Measurements from ENCODE around the gene ANAPC2. TPM values are rescaled to one million over a fixed set of nuclear protein-coding genes. Genes with fewer than 3 reads are reported as not detected.

The ANAPC2 gene
- total RNA-seq, 1 experiment from 2014 or later: 46.0 TPM

GRCh38 chr9:137143459-137143858 lies 44.9 kb downstream of the ANAPC2 start:
- no peak for ATAC-seq
- Histone ChIP-seq H3K27ac (ENCODE audit: low read length) (no peak overlapping the region), H3K4me3 (ENCODE audit: low read depth in 2 of 2, low read length in 2 of 2) (no peak overlapping the region), H3K27me3 (ENCODE audit: control insufficient read depth, insufficient read depth, low read length) (no peaks in the 10 kb centered on the region), H3K4me1 (ENCODE audit: control insufficient read depth, insufficient read depth, low read length) (no peaks in the 10 kb centered on the region), H3K9me3 (ENCODE audit: control insufficient read depth, insufficient read depth, low read depth, low read length) (no peaks in the 10 kb centered on the region), H3K36me3 (ENCODE audit: control insufficient read depth, insufficient read depth, low read length) (no peaks in the 10 kb centered on the region)
- intact Hi-C loops (cut with micrococcal nuclease; ENCODE audit: unreplicated experiment) (no loop called here), in situ Hi-C loops (cut with HindIII; ENCODE audit: low pct_unique_long_range_greater_than_20kb, low sequenced_read_pairs) (no loop called here)
- no peak for DNase-seq (ENCODE audit: low read depth, low spot score)
- no TSS peak for BruUV-seq (replicated peaks)
- POLR2A ChIA-PET: interaction anchor here (0.6 kb wide), 1 partner anchor 96 kb away, joined by 3 read pairs; no protein-coding TSS in a partner anchor
- CTCF ChIA-PET: no interaction called here
- TF ChIP-seq POLR2AphosphoS5 (IDR thresholded peaks at IDR 0.05; ENCODE audit: low read depth, low read length): no peak
- TF ChIP-seq REST (IDR thresholded peaks at IDR 0.05; ENCODE audit: insufficient read depth in 1 of 2, low read depth in 2 of 2, low read length in 1 of 2): no peak
- no peak for TF ChIP-seq SIN3A (IDR thresholded peaks at IDR 0.05; ENCODE audit: borderline replicate concordance, insufficient read depth, low read depth, low read length)
- no peak for TF ChIP-seq CTCF (IDR thresholded peaks at IDR 0.05)
- no peak for TF ChIP-seq TCF7L2 (IDR thresholded peaks at IDR 0.05; ENCODE audit: low read depth, low read length)

- intact Hi-C loops (cut with micrococcal nuclease; ENCODE audit: unreplicated experiment) (no loop called here), in situ Hi-C loops (cut with HindIII; ENCODE audit: low pct_unique_long_range_greater_than_20kb, low sequenced_read_pairs) (no loop called here)
- H3K4me1 ChIP-seq (ENCODE audit: control insufficient read depth, insufficient read depth, low read length): no peaks in the 10 kb centered on the region
- ChIA-PET POLR2A (no interaction called here), CTCF (no interaction called here)
- ATAC-seq: no peak
- H3K36me3 ChIP-seq (ENCODE audit: control insufficient read depth, insufficient read depth, low read length): no peaks in the 10 kb centered on the region
- BruUV-seq (replicated peaks): no TSS peak
- H3K4me3 ChIP-seq (ENCODE audit: low read depth in 2 of 2, low read length in 2 of 2): no peak overlapping the region
- H3K27ac ChIP-seq (ENCODE audit: low read length): no peak overlapping the region
- no peaks in the 10 kb centered on the region for H3K27me3 ChIP-seq (ENCODE audit: control insufficient read depth, insufficient read depth, low read length)
- no peak for DNase-seq (ENCODE audit: low read depth, low spot score)
- no peaks in the 10 kb centered on the region for H3K9me3 ChIP-seq (ENCODE audit: control insufficient read depth, insufficient read depth, low read depth, low read length)
- TF ChIP-seq POLR2AphosphoS5 (IDR thresholded peaks at IDR 0.05; ENCODE audit: low read depth, low read length) (no peak), CTCF (IDR thresholded peaks at IDR 0.05) (no peak), SIN3A (IDR thresholded peaks at IDR 0.05; ENCODE audit: borderline replicate concordance, insufficient read depth, low read depth, low read length) (no peak), TCF7L2 (IDR thresholded peaks at IDR 0.05; ENCODE audit: low read depth, low read length) (no peak), REST (IDR thresholded peaks at IDR 0.05; ENCODE audit: insufficient read depth in 1 of 2, low read depth in 2 of 2, low read length in 1 of 2) (no peak)
Measured at GRCh38 chr9:137141976-137142936, 46.1 kb downstream of the ANAPC2 start.

All from Panc1 (cell line).